ENCODE measurements around the gene PUM1. TPM values are rescaled to one million over a fixed set of nuclear protein-coding genes. Genes with fewer than 3 reads are reported as not detected.

The PUM1 gene
- total and polyA plus RNA-seq, 2 of the 8 experiments (the other 6 are each of a cell fraction or from before 2014, with no cell fraction given), result 122 to 177 TPM

- FAIRE-seq, result no peak
- no peaks in the 10 kb centered on the region for H3K9me3 ChIP-seq (ENCODE audit: insufficient read depth in 2 of 2, low read depth in 1 of 2, low read length in 1 of 2)
- no peaks in the 10 kb centered on the region for H3K36me3 ChIP-seq (ENCODE audit: control insufficient read depth in 2 of 4, insufficient read depth in 4 of 4, low read length in 3 of 4)
- no peak overlapping the region for H2BK12ac ChIP-seq (ENCODE audit: low read depth, low read length)
- no peak overlapping the region for H3K18ac ChIP-seq (ENCODE audit: extremely low read depth, low read length)
- no peak overlapping the region for H2BK120ac ChIP-seq (replicated peaks; ENCODE audit: low read depth, low read length)
- WGBS, 2 experiments (ENCODE audit: extremely low coverage in 1 of 2, insufficient coverage in 1 of 2, insufficient read length in 1 of 2, insufficient replicate concordance in 2 of 2, low coverage in 1 of 2, low lambda C conversion rate in 2 of 2, missing lambda C conversion rate in 1 of 2), result 98% methylated on average over 12 of the region's 12 CpGs; no CpG with 5 or more reads in 1 of the 2 experiments
- CTCF ChIA-PET (ENCODE audit: partially characterized antibody), result interaction anchor here (1.0 to 1.3 kb wide), 2 partner anchors 9 to 420 kb away, joined by 4 to 5 read pairs; no protein-coding TSS in a partner anchor
- H4K8ac ChIP-seq (ENCODE audit: extremely low read depth, insufficient read depth, low read length), result peak overlapping the region; percentile 51; the same call in 1 of the 2 replicates
- POLR2A ChIA-PET (ENCODE audit: partially characterized antibody), result interaction anchor here (1.0 kb wide), 1 partner anchor 30 kb away, joined by 3 read pairs; the partner anchor contains the start of gene PUM1
- no peaks in the 10 kb centered on the region for H3K27me3 ChIP-seq (replicated peaks in 1 of 4; ENCODE audit: control insufficient read depth in 3 of 4, extremely low read depth in 1 of 4, insufficient read depth in 3 of 4, low read length in 3 of 4)
- no peak overlapping the region for H4K91ac ChIP-seq (replicated peaks; ENCODE audit: insufficient read length, low read length)
- no peaks in the 10 kb centered on the region for H3K79me2 ChIP-seq (ENCODE audit: control insufficient read depth in 1 of 2, insufficient read depth in 2 of 2, low read length in 2 of 2)
- no peak overlapping the region for H3K4me2 ChIP-seq (ENCODE audit: insufficient read depth in 1 of 2, low read depth in 2 of 2, low read length in 2 of 2)
- no peak overlapping the region for H3K4me3 ChIP-seq (ENCODE audit: extremely low read depth in 1 of 4, insufficient read depth in 2 of 4, low read depth in 3 of 4, low read length in 4 of 4)
- H2BK20ac ChIP-seq (ENCODE audit: low read length), result no peak overlapping the region
- no peak overlapping the region for H3K23ac ChIP-seq (ENCODE audit: insufficient read length)
- no peak overlapping the region for H2BK15ac ChIP-seq (ENCODE audit: low read length)
- H3K4me1 ChIP-seq (replicated peaks in 1 of 4; ENCODE audit: control insufficient read depth in 3 of 4, insufficient read depth in 4 of 4, low read length in 3 of 4), result no peaks in the 10 kb centered on the region
- no peak overlapping the region for H2BK5ac ChIP-seq (ENCODE audit: low read depth, low read length)
- H3K23me2 ChIP-seq (ENCODE audit: low read depth, low read length), result no peaks in the 10 kb centered on the region
- no peak overlapping the region for H3K4ac ChIP-seq (replicated peaks; ENCODE audit: insufficient read length, low read depth, low read length)
- no peak for DNase-seq (ENCODE audit: low read depth in 1 of 2, low spot score in 2 of 2)
- H3K14ac ChIP-seq (ENCODE audit: insufficient read length), result no peak overlapping the region
- H2AFZ ChIP-seq (ENCODE audit: low read length), result no peak overlapping the region
- H3K79me1 ChIP-seq (ENCODE audit: low read depth, low read length), result no peaks in the 10 kb centered on the region
- no peak overlapping the region for H3K56ac ChIP-seq (replicated peaks; ENCODE audit: insufficient read length, low read depth, low read length)
- no peak overlapping the region for H3K9ac ChIP-seq (replicated peaks in 1 of 4; ENCODE audit: extremely low read depth in 1 of 4, low read depth in 3 of 4, low read length in 3 of 4)
- no peak overlapping the region for H3K27ac ChIP-seq (ENCODE audit: low read depth, low read length)
- no peak overlapping the region for H2AK5ac ChIP-seq (ENCODE audit: low read depth, low read length)
- H4K20me1 ChIP-seq (replicated peaks in 1 of 2; ENCODE audit: control insufficient read depth in 1 of 2, insufficient read depth in 2 of 2, low read length in 2 of 2), result no peaks in the 10 kb centered on the region
- H4K5ac ChIP-seq (ENCODE audit: insufficient read length, low read depth, low read length), result no peak overlapping the region
- TF ChIP-seq POLR2AphosphoS5 (IDR thresholded peaks at IDR 0.05; ENCODE audit: low read depth, low read length) (no peak), PHF8 (conservative IDR thresholded peaks at IDR 0.05; ENCODE audit: low read depth, low read length) (no peak), KDM1A (IDR thresholded peaks at IDR 0.05; ENCODE audit: borderline replicate concordance, low read length) (no peak), FOSL1 (IDR thresholded peaks at IDR 0.05; ENCODE audit: insufficient read depth, low read depth, low read length) (no peak), E2F6 (IDR thresholded peaks at IDR 0.05) (no peak), GTF2F1 (IDR thresholded peaks at IDR 0.05; ENCODE audit: borderline replicate concordance, low read depth, low read length) (no peak), RBBP5 (IDR thresholded peaks at IDR 0.05; ENCODE audit: borderline replicate concordance, low read depth, low read length) (no peak), NRF1 (IDR thresholded peaks at IDR 0.05; ENCODE audit: low read depth, low read length) (no peak), KDM5A (IDR thresholded peaks at IDR 0.05; ENCODE audit: low read length) (no peak), BRCA1 (IDR thresholded peaks at IDR 0.05; ENCODE audit: low read depth, low read length) (no peak), ATF2 (IDR thresholded peaks at IDR 0.05; ENCODE audit: low read length) (no peak)
These were observed 29.9 kb upstream of the PUM1 start for GRCh38 chr1:31095298-31095981.

Data from H1 (cell line).